ENCODE data around the gene MAP1LC3B.
A peak's percentile ranks its signal among the peaks of the same experiment; 100 is the strongest.

The MAP1LC3B gene

GRCh38 chr16:87391950-87392820 is at the start of gene MAP1LC3B:
Gene MAP1LC3B, plus strand, starts transcription at chr16:87392336. Its CDS starts 92 bp downstream, at chr16:87392428.
- peak; percentile 90 for DNase-seq
- H3K9me3 ChIP-seq (ENCODE audit: severe bottlenecking) = no peaks in the 10 kb centered on the region
- H3K4me3 ChIP-seq (ENCODE audit: low read depth, low read length) = peak within 1 kb of the TSS; percentile 54
- no peak for TF ChIP-seq CTCF (IDR thresholded peaks at IDR 0.05; ENCODE audit: low read depth, low read length)
- 0 out of 2 replicates have a peak, but pooled peaks cover 3% of the 10 kb centered on the region for H3K36me3 ChIP-seq
- peak within 1 kb of the TSS; percentile 87 for H3K27ac ChIP-seq
- no peaks in the 10 kb centered on the region for H3K27me3 ChIP-seq (ENCODE audit: insufficient read depth, low read depth, severe bottlenecking)

GRCh38 chr16:87342504-87342903 is 49.6 kb upstream of the MAP1LC3B start:
- TF ChIP-seq CTCF (IDR thresholded peaks at IDR 0.05; ENCODE audit: low read depth, low read length) = no peak
- Histone ChIP-seq H3K9me3 (ENCODE audit: severe bottlenecking) (no peaks in the 10 kb centered on the region), H3K4me3 (ENCODE audit: low read depth, low read length) (no peak overlapping the region), H3K36me3 (peaks cover 16% of the 10 kb centered on the region), H3K27me3 (ENCODE audit: insufficient read depth, low read depth, severe bottlenecking) (no peaks in the 10 kb centered on the region), H3K27ac (no peak overlapping the region)
- DNase-seq = no peak

GRCh38 chr16:87342978-87343752 is 49.0 kb upstream of the MAP1LC3B start:
- H3K4me3 ChIP-seq (ENCODE audit: low read depth, low read length) = no peak overlapping the region
- no peaks in the 10 kb centered on the region for H3K27me3 ChIP-seq (ENCODE audit: insufficient read depth, low read depth, severe bottlenecking)
- H3K9me3 ChIP-seq (ENCODE audit: severe bottlenecking) = no peaks in the 10 kb centered on the region
- peaks cover 16% of the 10 kb centered on the region for H3K36me3 ChIP-seq
- no peak overlapping the region for H3K27ac ChIP-seq
- DNase-seq = no peak
- TF ChIP-seq CTCF (IDR thresholded peaks at IDR 0.05; ENCODE audit: low read depth, low read length) = no peak

GRCh38 chr16:87343753-87344050 is 48.4 kb upstream of the MAP1LC3B start:
- Histone ChIP-seq H3K4me3 (ENCODE audit: low read depth, low read length) (no peak overlapping the region), H3K27ac (no peak overlapping the region), H3K36me3 (peaks cover 20% of the 10 kb centered on the region), H3K9me3 (ENCODE audit: severe bottlenecking) (no peaks in the 10 kb centered on the region), H3K27me3 (ENCODE audit: insufficient read depth, low read depth, severe bottlenecking) (no peaks in the 10 kb centered on the region)
- TF ChIP-seq CTCF (IDR thresholded peaks at IDR 0.05; ENCODE audit: low read depth, low read length) = no peak
- DNase-seq = no peak

- no peaks in the 10 kb centered on the region for H3K27me3 ChIP-seq (ENCODE audit: insufficient read depth, low read depth, severe bottlenecking)
- no peaks in the 10 kb centered on the region for H3K9me3 ChIP-seq (ENCODE audit: severe bottlenecking)
- H3K27ac ChIP-seq = no peak overlapping the region
- no peak overlapping the region for H3K4me3 ChIP-seq (ENCODE audit: low read depth, low read length)
- DNase-seq = no peak
- H3K36me3 ChIP-seq = peaks cover 20% of the 10 kb centered on the region
- no peak for TF ChIP-seq CTCF (IDR thresholded peaks at IDR 0.05; ENCODE audit: low read depth, low read length)
Measured at GRCh38 chr16:87344165-87344930, 47.8 kb upstream of the MAP1LC3B start.
